Measurements from ENCODE around the gene CARD16.
"Not testable (repeated sequence)": the region's sequence is repeated elsewhere in the genome, so short reads cannot be mapped to it uniquely, and the experiment has no call there.

CARD16 gene

DNA sequence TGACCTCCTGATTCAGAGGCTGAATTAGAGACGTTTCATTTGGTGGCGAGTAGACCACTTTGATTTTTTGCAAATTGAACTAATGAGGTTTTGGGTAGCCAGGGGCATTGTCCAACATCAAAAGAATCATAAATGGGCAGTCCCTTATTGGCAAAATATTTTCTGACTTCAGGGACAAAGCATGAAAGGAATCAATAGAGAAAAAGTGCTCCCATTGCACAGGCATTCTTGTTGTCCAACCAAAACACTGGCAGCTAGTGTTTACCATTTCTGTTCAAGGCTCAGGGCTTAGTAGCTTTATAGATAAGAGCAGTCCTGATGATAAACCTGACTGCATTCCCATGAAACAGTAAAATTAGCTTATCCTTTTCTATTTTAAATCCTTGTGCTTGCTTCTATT, 6.4 kb upstream of the CARD16 start:
- no peak for DNase-seq (ENCODE audit: low read depth, low spot score)
- H3K27ac ChIP-seq: no peak overlapping the region

DNA sequence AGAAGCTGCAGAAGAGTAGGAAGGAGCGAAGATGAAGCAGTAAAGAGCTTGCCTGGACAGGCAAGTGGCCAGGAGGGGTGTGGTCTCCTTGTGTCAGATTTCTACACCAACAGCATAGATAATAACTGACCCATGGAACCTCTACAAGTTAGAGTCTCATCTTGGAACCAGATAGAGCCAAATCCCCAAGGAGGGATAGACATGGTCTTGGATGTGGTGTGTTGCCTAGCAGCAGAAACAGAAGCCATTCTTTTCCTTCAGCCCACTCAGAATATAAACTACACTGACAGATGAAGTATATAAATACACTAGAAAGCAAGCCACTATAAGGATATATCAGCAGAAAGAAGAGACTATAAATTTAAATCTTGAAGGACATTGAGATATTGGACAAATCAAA, 4.3 kb upstream of the CARD16 start:
- H3K27ac ChIP-seq: no peak overlapping the region
- no peak for DNase-seq (ENCODE audit: low read depth, low spot score)

- DNase-seq (ENCODE audit: low read depth, low spot score): peak; percentile 39
- peak overlapping the region; percentile 53 for H3K27ac ChIP-seq
Measured at GRCh38 chr11:105046898-105047579, 1.9 kb upstream of the CARD16 start.

DNA sequence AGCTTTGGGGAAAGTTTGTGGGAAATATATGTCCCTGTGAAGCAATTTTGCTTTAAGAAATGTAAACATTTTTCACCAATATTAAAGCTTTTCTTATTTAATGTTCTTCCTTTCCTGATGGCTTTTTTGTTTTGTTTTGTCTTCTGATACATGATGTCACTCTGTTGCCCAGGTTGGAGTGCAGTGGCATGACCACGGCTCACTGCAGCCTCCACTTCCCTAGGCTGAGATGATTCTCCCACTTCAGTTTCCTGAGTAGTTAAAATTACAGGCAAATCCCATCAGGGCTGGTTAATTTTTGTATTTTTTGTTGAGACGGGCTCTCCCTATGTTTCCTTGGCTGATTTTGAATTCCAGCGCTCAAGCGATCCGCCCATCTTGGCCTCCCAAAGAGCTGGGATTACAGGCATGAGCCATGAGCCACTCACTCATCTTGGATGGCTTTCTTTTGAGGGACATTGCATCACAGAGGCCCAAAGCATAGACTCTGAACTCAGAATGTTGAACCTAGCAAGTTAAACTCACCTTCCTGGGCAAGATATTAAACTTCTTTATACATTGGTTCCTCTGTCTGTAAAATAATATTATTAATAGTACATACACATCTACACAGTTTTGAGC, 651 bp upstream of the CARD16 start:
- no peak for DNase-seq (ENCODE audit: low read depth, low spot score)
- peak overlapping the region; percentile 53 for H3K27ac ChIP-seq

DNA sequence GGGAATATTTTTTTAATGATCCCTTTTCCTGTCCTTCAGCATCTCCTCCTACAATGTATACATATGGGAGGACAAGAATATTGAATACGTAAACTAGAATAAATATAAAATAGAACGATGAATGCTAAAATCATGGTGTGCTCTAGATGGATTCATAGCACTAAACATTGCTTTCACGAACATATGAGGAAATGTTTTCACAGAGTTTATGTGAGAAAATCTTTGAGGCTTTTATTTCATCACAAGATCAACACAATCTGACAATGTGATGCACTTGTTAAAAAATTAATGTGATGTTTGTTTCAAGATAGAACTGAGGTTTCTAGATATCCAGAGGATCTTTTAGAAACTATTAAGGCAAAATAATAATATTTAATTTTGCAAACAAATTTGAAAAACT, 3.0 kb downstream of the CARD16 start:
- no peak overlapping the region for H3K27ac ChIP-seq
- DNase-seq (ENCODE audit: low read depth, low spot score): no peak

GRCh38 chr11:105040703-105041102, 4.4 kb downstream of the CARD16 start:
- no peak overlapping the region for H3K27ac ChIP-seq
- DNase-seq (ENCODE audit: low read depth, low spot score): no peak

DNA sequence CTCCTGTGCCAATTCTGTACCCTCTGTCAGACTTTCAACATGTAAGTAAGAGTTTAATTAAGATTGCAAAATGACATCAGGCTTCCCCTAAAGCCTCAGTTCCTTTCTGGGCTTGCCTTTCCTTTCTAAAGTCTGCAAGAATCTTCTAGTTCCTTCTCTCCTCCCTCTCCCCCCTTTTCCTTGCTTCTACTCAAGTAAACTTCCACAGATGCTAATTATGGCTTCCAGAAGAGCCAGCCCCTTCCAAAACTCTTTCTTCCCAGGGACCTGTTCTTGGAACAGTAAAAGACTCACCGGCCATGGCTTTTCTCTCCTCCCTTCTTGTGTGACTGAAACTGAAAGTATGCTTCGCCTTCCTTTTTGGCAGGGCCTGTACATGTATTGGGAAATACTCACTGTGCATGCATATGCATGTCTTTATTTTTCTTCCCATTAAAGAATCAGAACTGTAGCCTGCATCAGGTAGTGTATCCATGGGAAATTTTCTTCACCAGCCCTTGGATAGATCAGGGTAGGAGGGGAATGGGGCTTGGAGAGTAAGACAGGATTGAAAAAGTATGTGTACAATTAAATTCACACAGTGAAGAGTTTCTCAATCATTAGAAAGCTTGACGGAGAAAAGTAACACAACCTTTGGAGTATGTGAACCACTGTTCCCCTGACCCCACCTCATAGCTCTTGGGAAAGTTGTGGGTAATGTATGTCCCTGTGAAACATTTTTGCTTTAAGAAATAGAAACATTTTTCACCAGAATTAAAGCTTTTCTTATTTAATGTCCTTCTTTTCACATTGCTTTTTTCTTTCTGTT, 10.1 kb downstream of the CARD16 start, which contains the start of gene CASP1:
TSS of gene CASP1 (minus strand) at position 332 of the 808 bp plus-strand sequence. CDS start at position 301, 31 bp downstream.
- DNase-seq (ENCODE audit: low read depth, low spot score): peak; percentile 44
- peak within 1 kb of the TSS; percentile 62 for H3K27ac ChIP-seq

DNA sequence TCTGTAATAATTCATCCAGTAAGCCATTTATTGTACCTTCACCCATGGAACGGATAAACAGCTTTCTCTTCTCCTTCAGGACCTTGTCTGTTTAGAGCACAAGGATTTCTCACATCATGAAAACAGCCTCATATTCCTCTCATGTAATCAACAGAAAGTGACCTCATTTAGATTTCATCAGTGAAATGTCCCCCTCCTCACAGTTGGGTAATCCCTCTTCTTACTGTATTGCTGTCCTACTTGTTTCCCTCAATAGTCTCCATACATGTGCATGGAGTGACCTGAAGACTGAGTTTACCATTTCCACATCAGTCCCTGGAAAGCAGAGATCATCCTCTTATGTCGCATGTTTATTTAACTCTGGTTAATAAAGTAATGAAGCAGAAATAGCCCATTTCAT, 10.7 kb downstream of the CARD16 start:
- peak overlapping the region; percentile 62 for H3K27ac ChIP-seq
- not testable (repeated sequence) for DNase-seq (ENCODE audit: low read depth, low spot score)

- no peak overlapping the region for H3K27ac ChIP-seq
- no peak for DNase-seq (ENCODE audit: low read depth, low spot score)
Measured at GRCh38 chr11:105033781-105034180, 11.4 kb downstream of the CARD16 start.

DNA sequence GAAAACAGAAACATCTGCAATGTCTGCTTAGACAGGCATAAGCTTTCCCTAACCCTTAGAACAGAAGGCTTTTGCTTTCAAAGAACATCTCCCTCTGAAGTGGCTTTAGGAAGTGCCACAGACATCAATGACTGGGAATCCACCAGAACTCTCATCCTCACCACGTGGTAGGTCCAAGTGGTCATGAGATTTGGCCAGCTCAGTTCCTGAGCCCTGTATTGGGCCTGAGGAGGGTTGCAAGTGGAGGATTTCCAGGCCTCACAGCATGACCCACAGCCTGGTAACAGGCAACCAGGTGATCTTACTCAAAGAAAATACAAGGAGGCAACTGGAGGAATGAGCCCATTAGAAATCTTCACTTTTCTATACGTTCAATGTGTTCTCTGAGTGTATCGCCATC, 11.8 kb downstream of the CARD16 start:
- no peak overlapping the region for H3K27ac ChIP-seq
- DNase-seq (ENCODE audit: low read depth, low spot score): no peak

DNA sequence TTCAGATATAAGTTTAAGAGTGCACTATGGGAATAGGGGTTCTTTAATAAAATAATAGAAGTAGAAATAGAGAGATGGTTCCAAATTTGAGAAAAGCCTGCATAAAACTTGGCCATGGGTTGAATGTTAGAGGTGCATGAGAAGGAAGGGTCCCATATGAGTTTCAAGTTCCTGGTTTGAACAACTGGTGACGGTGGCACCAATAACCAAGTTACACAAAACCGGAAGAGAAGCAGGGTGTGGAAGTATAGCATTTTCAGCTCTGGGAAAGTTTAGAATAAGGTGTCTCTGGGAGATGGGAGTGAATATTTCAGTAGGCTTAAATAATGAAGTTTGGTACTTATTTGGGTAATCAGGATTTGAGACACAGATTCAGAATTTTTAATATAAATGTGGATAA, 12.6 kb downstream of the CARD16 start:
- no peak for DNase-seq (ENCODE audit: low read depth, low spot score)
- H3K27ac ChIP-seq: no peak overlapping the region

DNA sequence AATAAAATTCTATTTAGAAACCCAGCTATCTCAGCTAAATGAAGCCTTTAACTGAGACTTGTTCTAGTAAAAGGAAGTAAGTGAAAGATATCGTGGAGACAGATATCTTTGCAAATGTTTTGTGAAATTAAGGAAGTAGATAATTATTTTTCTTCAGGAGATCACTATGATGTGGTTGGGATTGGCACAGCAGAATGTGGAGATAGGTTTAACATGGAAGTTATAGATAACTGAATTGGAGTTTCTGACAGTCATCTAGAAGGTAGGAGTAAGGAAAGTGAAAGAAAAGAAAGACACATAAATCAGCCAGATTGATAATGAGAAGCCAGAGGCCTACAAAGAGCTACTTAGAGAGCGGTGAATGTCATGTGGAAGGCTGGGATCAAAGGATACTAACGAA, 17.5 kb downstream of the CARD16 start:
- H3K27ac ChIP-seq: no peak overlapping the region
- DNase-seq (ENCODE audit: low read depth, low spot score): no peak

DNA sequence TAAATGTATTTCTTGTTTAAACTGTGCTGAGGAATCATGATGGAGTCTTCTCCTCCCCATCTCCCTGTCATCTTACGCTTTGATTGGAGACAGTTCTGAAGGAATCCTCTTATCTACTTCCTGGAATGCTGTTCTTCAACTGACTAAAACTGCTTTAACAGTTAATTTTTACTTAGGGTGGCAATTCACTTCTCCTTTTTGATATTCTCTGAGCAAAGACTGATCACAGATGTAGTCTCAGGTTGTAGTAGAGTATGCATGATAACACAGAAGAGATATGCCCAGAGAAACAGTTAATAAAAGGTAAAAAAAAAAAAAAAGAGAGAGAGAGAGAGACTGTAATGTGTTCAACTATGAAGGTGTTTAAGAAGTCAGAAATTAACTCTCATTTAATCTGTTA, 20.7 kb downstream of the CARD16 start:
- no peak overlapping the region for H3K27ac ChIP-seq

DNA sequence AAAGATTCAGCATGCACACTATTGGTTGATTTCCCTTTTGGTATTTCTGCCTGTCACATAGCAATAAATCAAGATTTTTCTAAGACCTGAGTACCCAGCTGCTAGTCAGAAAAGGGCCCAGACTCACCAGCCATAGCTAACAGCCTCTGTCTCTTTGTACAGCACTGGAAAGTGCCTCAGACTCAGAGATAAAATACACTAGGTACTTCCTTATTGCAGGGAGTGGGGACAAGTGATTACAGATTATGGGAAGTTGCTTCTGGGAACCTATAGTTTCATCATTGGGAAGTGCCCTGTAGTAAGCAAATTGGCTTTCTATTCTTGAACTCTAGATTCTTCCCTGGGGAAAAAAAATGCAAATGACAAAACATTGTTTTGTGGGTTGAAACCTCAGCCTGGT, 22.1 kb downstream of the CARD16 start, which contains the start of gene CASP5:
TSS of gene CASP5 (minus strand) at position 166 of the 400 bp plus-strand sequence. CDS start at position 134, 32 bp downstream.
- no peak for DNase-seq (ENCODE audit: low read depth, low spot score)
- H3K27ac ChIP-seq: peak within 1 kb of the TSS; percentile 1

More for the DNA sequence above, 20.7 kb downstream of the CARD16 start:
- no peak for DNase-seq (ENCODE audit: low read depth, low spot score)

DNA sequence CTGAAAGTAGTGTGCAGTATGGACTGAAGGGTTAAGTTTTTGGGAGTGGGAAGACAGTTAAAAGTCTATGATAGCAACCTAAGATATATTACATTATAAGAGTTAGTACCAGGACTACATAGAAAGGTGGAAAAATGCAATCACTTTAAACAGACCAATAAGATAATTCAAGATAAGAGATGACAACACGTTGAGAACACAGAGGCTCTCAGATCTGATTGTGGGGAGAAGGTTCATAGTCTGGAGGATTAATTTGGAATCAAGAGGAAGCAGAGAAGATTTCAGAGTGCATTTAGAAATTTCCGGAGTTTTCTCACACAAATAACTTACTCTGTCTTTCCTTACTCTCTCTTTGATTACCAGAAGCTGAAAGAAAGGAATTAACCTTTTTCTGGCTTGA, 22.6 kb downstream of the CARD16 start:
- no peak for DNase-seq (ENCODE audit: low read depth, low spot score)
- peak overlapping the region; percentile 1 for H3K27ac ChIP-seq

- no peak overlapping the region for H3K27ac ChIP-seq
- no peak for DNase-seq (ENCODE audit: low read depth, low spot score)
Measured at GRCh38 chr11:105007463-105007862, 37.7 kb downstream of the CARD16 start.

- H3K27ac ChIP-seq: no peak overlapping the region
- DNase-seq (ENCODE audit: low read depth, low spot score): no peak
Measured at GRCh38 chr11:105005451-105005845, 39.7 kb downstream of the CARD16 start.

DNA sequence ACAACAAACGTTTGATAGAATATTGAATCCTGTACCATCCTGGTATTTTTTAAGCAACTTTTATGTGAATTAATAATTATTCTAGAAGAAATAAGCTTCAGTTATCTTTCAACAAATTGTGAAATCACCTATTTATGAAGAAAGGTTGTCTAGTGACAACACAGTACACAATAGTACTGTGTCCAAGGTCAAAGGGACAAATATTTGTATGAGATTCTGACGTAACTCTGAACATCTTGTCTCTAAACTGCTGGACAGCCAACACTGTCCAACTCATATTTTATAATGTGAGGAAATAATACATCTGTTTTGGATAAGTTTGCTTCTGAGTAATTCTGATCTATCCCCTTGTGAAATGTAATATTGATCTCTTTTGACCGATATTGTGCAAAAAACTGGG, 41.1 kb downstream of the CARD16 start:
- no peak for DNase-seq (ENCODE audit: low read depth, low spot score)
- H3K27ac ChIP-seq: no peak overlapping the region

GRCh38 chr11:105003151-105003550, 42.0 kb downstream of the CARD16 start:
- no peak for DNase-seq (ENCODE audit: low read depth, low spot score)
- no peak overlapping the region for H3K27ac ChIP-seq

DNA sequence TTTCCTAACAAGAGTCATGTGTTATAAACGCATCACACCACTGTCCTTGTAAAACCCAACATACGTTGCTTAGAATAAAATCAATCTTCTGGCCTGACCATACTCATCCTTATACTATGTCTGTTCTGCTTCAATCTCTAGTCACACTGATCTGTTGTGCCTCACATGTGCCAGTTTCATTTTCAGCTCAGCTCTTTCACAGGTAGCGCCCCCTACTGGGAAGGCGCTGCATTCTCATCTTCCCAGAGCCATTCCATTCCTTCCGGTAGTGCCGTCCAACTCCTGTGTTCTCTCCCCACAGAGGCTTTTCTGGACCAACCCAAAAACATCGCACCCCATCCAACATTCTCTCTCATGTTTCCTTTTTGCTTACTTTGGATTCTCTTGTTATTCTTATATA, 44.3 kb downstream of the CARD16 start:
- no peak for DNase-seq (ENCODE audit: low read depth, low spot score)
- H3K27ac ChIP-seq: no peak overlapping the region

DNA sequence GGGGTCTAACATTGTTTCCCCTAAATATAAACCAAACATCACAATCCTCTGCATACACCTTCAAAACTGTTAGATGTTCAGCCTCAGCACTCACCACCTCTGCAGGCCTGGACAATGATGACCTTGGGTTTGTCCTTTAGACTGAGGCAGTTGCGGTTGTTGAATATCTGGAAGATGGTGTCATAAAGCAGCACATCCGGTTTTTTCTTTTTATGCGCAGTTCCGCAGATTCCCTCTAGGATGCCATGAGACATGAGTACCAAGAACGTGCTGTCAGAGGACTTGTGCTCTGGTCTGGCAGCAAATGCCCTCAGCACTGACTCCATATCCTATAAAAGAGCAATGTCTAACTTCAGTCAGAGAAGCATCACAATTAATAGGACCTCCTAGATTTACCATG, 45.0 kb downstream of the CARD16 start:
- no peak for DNase-seq (ENCODE audit: low read depth, low spot score)
- no peak overlapping the region for H3K27ac ChIP-seq

Measured in epithelial cell of prostate (primary cell).